GM18519 (cell line): ENCODE results near the gene POTEG.
"Not testable (repeated sequence)": the region's sequence is repeated elsewhere in the genome, so short reads cannot be mapped to it uniquely, and the experiment has no call there.

Experiments used
- ATAC-seq: cut with Tn5 transposase; IDR thresholded peaks from one replicate; pipeline ENCODE4 v1.9.1; 2021; ENCODE audit warnings: mild to moderate bottlenecking, moderate library complexity; ENCODE audit not compliant: unreplicated experiment, low FRiP score

POTEG gene

GRCh38 chr14:19380137-19380536 lies 54.0 kb downstream of the POTEG start:
- not testable (repeated sequence) for ATAC-seq

- not testable (repeated sequence) for ATAC-seq
Measured at GRCh38 chr14:19374451-19374903, 59.7 kb downstream of the POTEG start.

DNA sequence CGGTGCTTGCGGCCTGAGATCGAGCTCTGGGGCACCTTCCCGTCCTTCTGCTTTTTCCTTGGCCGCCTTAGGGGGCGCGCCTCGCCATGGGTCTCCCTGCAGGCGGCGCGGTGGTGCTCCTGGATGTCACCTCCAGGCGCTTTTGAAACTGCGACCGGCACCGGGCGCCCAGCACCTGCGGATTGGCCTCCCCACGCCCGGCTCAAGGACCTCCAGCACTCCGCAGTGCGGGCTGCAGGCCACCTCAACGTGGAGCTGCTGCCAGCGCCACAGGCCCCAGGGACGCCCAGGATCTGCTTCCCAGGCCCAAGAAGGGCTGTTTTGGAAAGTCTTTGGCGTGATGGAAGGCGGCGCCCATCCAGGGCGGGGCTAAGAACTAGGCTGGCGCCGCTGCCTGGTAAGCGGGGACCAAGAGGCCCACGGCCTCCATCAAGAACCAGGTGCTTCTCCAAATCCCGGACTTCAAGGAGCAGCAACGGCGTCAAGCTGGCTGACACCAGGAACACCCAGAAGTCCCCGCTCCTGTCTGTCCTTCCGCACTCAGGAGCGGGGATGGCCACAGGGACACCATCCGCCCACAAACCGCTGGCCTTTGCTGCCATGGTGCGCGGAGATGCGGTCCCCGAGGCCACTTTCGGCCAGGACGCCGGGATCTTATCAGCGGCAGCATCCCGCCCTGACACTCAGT lies 61.2 kb downstream of the POTEG start:
- ATAC-seq = not testable (repeated sequence)

DNA sequence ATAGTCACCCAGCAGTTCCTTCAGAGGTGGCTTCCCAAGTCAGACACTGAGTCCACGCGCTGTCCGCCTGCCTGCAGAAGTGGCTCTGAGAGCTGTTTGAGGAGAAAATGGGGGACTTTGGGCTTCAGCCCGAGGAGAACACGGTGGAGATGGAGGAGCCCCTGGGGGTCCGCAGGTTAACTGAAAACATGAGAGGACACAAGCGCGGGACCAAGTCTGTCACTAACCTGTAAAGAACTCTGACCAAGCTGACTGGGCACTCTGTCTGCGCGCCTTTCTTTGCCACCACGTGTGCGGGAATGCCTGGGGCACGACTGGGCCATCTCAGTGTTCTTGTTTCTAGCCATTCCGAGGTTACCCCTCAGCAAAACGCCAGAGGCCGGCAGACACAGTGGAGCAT lies 62.4 kb downstream of the POTEG start:
- ATAC-seq = not testable (repeated sequence)

GRCh38 chr14:19362803-19363202 lies 71.3 kb downstream of the POTEG start:
- ATAC-seq = not testable (repeated sequence)

GRCh38 chr14:19362323-19362722 lies 71.8 kb downstream of the POTEG start:
- ATAC-seq = not testable (repeated sequence)

DNA sequence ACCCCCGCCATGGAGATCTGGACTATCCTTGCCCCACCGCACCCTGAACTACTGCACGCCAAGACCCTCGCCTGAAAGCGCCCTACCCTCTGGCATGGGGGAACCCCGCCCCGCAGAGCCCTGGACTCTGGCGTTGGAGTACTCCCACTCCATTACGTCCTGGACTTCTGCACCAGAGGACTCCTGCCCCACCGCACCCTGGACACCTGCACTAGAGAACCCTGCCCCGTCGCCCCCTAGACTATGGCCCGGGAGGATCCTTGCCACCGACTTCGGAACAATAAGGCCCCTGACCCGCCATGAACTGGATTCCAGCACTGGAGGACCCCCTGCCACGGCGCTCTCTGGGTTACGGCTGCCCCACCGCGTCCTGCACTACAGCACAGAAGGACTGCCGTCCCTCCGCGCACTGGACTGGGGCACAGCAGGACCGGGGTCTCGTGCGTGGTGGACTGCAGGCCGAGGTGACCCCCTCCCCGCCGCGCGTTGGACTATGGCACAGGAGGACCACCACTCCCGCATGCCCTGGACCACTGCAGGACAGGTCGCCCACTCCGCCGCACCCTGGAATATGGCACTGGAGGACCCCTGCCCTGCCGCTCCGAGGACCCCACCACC lies 72.4 kb downstream of the POTEG start:
- not testable (repeated sequence) for ATAC-seq

DNA sequence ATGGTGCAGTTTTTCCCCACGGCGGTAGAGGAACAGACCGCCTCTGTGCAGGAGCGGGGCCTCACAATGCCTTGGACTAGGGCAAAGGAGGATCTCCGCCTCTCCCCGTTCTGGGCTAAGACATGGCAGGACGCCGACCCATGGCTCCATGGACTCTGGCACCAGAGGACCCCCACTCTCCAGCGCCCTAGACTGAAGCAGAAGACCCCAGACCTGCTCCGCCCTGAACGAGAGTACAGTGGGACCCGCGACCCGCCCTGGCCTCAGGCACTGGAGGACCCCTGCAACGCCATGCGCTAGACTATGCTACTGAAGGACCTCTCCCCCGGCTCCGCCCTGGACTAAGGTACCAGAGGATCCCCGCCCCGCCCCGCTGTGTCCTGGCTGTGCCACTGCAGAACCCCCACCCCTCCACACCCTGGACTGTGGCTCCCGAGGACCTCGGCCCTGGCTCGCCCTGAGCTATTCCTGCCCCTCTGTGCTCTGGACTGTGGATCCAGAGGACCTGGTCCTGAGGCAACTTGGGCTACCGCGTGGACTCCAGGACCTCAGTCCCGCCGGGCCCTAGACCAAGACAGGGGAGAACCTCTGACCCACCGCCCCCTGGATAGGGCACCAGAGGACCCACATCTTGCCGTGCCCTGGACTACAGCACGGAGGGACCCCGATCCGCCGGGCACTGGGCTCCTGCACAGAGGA lies 73.1 kb downstream of the POTEG start:
- ATAC-seq = not testable (repeated sequence)
